ENCODE results near the gene RB1. TPM values are rescaled to one million over a fixed set of nuclear protein-coding genes. Genes with fewer than 3 reads are reported as not detected.

The RB1 gene
- total and polyA plus RNA-seq, 7 experiments from 2014 or later = 12.1 to 37.1 (median 18.5) TPM

GRCh38 chr13:48266701-48267639 lies 36.6 kb upstream of the RB1 start:
- peaks cover 9 to 18% (median 10%) of the 10 kb centered on the region in 3 experiments for H3K36me3 ChIP-seq (ENCODE audit: control insufficient read depth in 2 of 3, insufficient read depth in 3 of 3, low read length in 3 of 3)
- no peak overlapping the region for H3K27ac ChIP-seq (ENCODE audit: low read depth, low read length)
- H3K4me1 Mint-ChIP-seq = peaks cover 22 to 59% (median 46%) of the 10 kb centered on the region in 7 donors
- H3K4me3 ChIP-seq (ENCODE audit: low read length) = no peak overlapping the region
- no peaks in the 10 kb centered on the region for H3K9me3 ChIP-seq (ENCODE audit: control insufficient read depth in 2 of 3, low read length in 3 of 3)
- H3K4me3 Mint-ChIP-seq = no peak overlapping the region
- peaks cover 12 to 45% (median 33%) of the 10 kb centered on the region in 5 donors for H3K36me3 Mint-ChIP-seq
- no peaks in the 10 kb centered on the region for H3K27me3 ChIP-seq (ENCODE audit: control insufficient read depth in 2 of 2, insufficient read depth in 2 of 2, low read length in 2 of 2)
- CTCF ChIA-PET = no interaction called here
- no peaks in the 10 kb centered on the region for H3K27me3 Mint-ChIP-seq
- peak overlapping the region in 7 of 9 donors; percentile 73 to 92 (median 80) for H3K27ac Mint-ChIP-seq
- no peak for ATAC-seq
- DNase-seq = no peak
- POLR2A ChIA-PET = interaction anchor here (1.0 to 1.4 kb wide), 4 partner anchors 11 to 147 kb away, joined by 3 to 4 read pairs (median 4); partner anchors contain the start of gene ITM2B
- peaks cover 0 to 22% of the 10 kb centered on the region in 2 donors for H3K4me1 ChIP-seq (ENCODE audit: control insufficient read depth in 2 of 2, insufficient read depth in 2 of 2, low read length in 2 of 2)
- intact Hi-C loops (cut with micrococcal nuclease) = loop anchor here in 1 of 2 donors (5.0 kb wide), 1 partner anchor 35 kb away; the partner anchor contains the start of gene RB1
- H3K9me3 Mint-ChIP-seq = no peaks in the 10 kb centered on the region

GRCh38 chr13:48268019-48268418 lies 35.5 kb upstream of the RB1 start:
- Mint-ChIP-seq H3K36me3 (peaks cover 7 to 37% (median 23%) of the 10 kb centered on the region in 5 donors), H3K27ac (peak overlapping the region in 5 of 9 donors; percentile 12 to 49 (median 35)), H3K4me3 (no peak overlapping the region), H3K4me1 (peaks cover 22 to 49% (median 36%) of the 10 kb centered on the region in 7 donors), H3K9me3 (no peaks in the 10 kb centered on the region), H3K27me3 (no peaks in the 10 kb centered on the region)
- ChIA-PET CTCF (no interaction called here), POLR2A (interaction anchor here (1.0 kb wide), 1 partner anchor 146 kb away, joined by 4 read pairs; no protein-coding TSS in a partner anchor)
- Histone ChIP-seq H3K27ac (ENCODE audit: low read depth, low read length) (peak overlapping the region; percentile 14), H3K27me3 (ENCODE audit: control insufficient read depth in 2 of 2, insufficient read depth in 2 of 2, low read length in 2 of 2) (no peaks in the 10 kb centered on the region), H3K36me3 (ENCODE audit: control insufficient read depth in 2 of 3, insufficient read depth in 3 of 3, low read length in 3 of 3) (peaks cover 0 to 10% (median 8%) of the 10 kb centered on the region in 3 experiments), H3K4me3 (ENCODE audit: low read length) (no peak overlapping the region), H3K4me1 (ENCODE audit: control insufficient read depth in 2 of 2, insufficient read depth in 2 of 2, low read length in 2 of 2) (peaks cover 0 to 22% of the 10 kb centered on the region in 2 donors), H3K9me3 (ENCODE audit: control insufficient read depth in 2 of 3, low read length in 3 of 3) (no peaks in the 10 kb centered on the region)
- intact Hi-C loops (cut with micrococcal nuclease) = loop anchor here in 1 of 2 donors (5.0 kb wide), 1 partner anchor 34 kb away; the partner anchor contains the start of gene RB1
- DNase-seq (no peak), ATAC-seq (no peak)

- Histone ChIP-seq H3K27ac (ENCODE audit: low read depth, low read length) (no peak overlapping the region), H3K4me3 (ENCODE audit: low read length) (no peak overlapping the region), H3K9me3 (ENCODE audit: control insufficient read depth in 2 of 3, low read length in 3 of 3) (no peaks in the 10 kb centered on the region), H3K4me1 (ENCODE audit: control insufficient read depth in 2 of 2, insufficient read depth in 2 of 2, low read length in 2 of 2) (no peaks in the 10 kb centered on the region), H3K36me3 (ENCODE audit: control insufficient read depth in 2 of 3, insufficient read depth in 3 of 3, low read length in 3 of 3) (no peaks in the 10 kb centered on the region), H3K27me3 (ENCODE audit: control insufficient read depth in 2 of 2, insufficient read depth in 2 of 2, low read length in 2 of 2) (no peaks in the 10 kb centered on the region)
- ChIA-PET POLR2A (interaction anchor here (1.7 kb wide), 1 partner anchor 30 kb away, joined by 4 read pairs; the partner anchor contains the start of gene RB1), CTCF (no interaction called here)
- Mint-ChIP-seq H3K36me3 (peaks cover 6 to 13% (median 7%) of the 10 kb centered on the region in 5 donors), H3K4me1 (peaks cover 0 to 8% (median 5%) of the 10 kb centered on the region in 7 donors), H3K4me3 (no peak overlapping the region), H3K27me3 (peaks cover 0 to 11% (median 0%) of the 10 kb centered on the region in 5 donors), H3K9me3 (peaks cover 0 to 3% (median 0%) of the 10 kb centered on the region in 11 donors), H3K27ac (no peak overlapping the region)
- intact Hi-C loops (cut with micrococcal nuclease) = no loop called here
- no peak for DNase-seq
- no peak for ATAC-seq
Observed at GRCh38 chr13:48273346-48273745, 30.2 kb upstream of the RB1 start.

GRCh38 chr13:48275507-48275906 lies 28.0 kb upstream of the RB1 start:
- peaks cover 0 to 11% (median 0%) of the 10 kb centered on the region in 5 donors for H3K27me3 Mint-ChIP-seq
- Histone ChIP-seq H3K4me3 (ENCODE audit: low read length) (no peak overlapping the region), H3K9me3 (ENCODE audit: control insufficient read depth in 2 of 3, low read length in 3 of 3) (no peaks in the 10 kb centered on the region), H3K36me3 (ENCODE audit: control insufficient read depth in 2 of 3, insufficient read depth in 3 of 3, low read length in 3 of 3) (no peaks in the 10 kb centered on the region), H3K4me1 (ENCODE audit: control insufficient read depth in 2 of 2, insufficient read depth in 2 of 2, low read length in 2 of 2) (no peaks in the 10 kb centered on the region), H3K27ac (ENCODE audit: low read depth, low read length) (no peak overlapping the region), H3K27me3 (ENCODE audit: control insufficient read depth in 2 of 2, insufficient read depth in 2 of 2, low read length in 2 of 2) (no peaks in the 10 kb centered on the region)
- DNase-seq (no peak), ATAC-seq (no peak)
- POLR2A ChIA-PET = no interaction called here
- CTCF ChIA-PET = no interaction called here
- peaks cover 0 to 3% (median 0%) of the 10 kb centered on the region in 11 donors for H3K9me3 Mint-ChIP-seq
- no peak overlapping the region for H3K4me3 Mint-ChIP-seq
- H3K36me3 Mint-ChIP-seq = peaks cover 0 to 4% (median 0%) of the 10 kb centered on the region in 5 donors
- H3K27ac Mint-ChIP-seq = no peak overlapping the region
- intact Hi-C loops (cut with micrococcal nuclease) = no loop called here
- peaks cover 0 to 5% (median 0%) of the 10 kb centered on the region in 7 donors for H3K4me1 Mint-ChIP-seq

GRCh38 chr13:48278806-48279205 lies 24.7 kb upstream of the RB1 start:
- no peaks in the 10 kb centered on the region for H3K9me3 ChIP-seq (ENCODE audit: control insufficient read depth in 2 of 3, low read length in 3 of 3)
- no peak overlapping the region for H3K4me3 Mint-ChIP-seq
- no peak overlapping the region for H3K27ac ChIP-seq (ENCODE audit: low read depth, low read length)
- no peak for DNase-seq
- no peak overlapping the region for H3K4me3 ChIP-seq (ENCODE audit: low read length)
- CTCF ChIA-PET = no interaction called here
- H3K9me3 Mint-ChIP-seq = peaks cover 0 to 3% (median 0%) of the 10 kb centered on the region in 11 donors
- ATAC-seq = no peak
- no peaks in the 10 kb centered on the region for H3K36me3 ChIP-seq (ENCODE audit: control insufficient read depth in 2 of 3, insufficient read depth in 3 of 3, low read length in 3 of 3)
- peaks cover 0 to 4% (median 0%) of the 10 kb centered on the region in 5 donors for H3K36me3 Mint-ChIP-seq
- H3K27me3 Mint-ChIP-seq = peaks cover 0 to 14% (median 0%) of the 10 kb centered on the region in 5 donors
- no peaks in the 10 kb centered on the region for H3K4me1 ChIP-seq (ENCODE audit: control insufficient read depth in 2 of 2, insufficient read depth in 2 of 2, low read length in 2 of 2)
- intact Hi-C loops (cut with micrococcal nuclease) = no loop called here
- H3K4me1 Mint-ChIP-seq = peaks cover 0 to 1% (median 0%) of the 10 kb centered on the region in 7 donors
- H3K27ac Mint-ChIP-seq = no peak overlapping the region
- POLR2A ChIA-PET = interaction anchor here (0.8 kb wide), 1 partner anchor 941 kb away, joined by 3 read pairs; no protein-coding TSS in a partner anchor
- no peaks in the 10 kb centered on the region for H3K27me3 ChIP-seq (ENCODE audit: control insufficient read depth in 2 of 2, insufficient read depth in 2 of 2, low read length in 2 of 2)

GRCh38 chr13:48281556-48281955 lies 22.0 kb upstream of the RB1 start:
- H3K27me3 Mint-ChIP-seq = peaks cover 0 to 12% (median 0%) of the 10 kb centered on the region in 5 donors
- no peaks in the 10 kb centered on the region for H3K36me3 ChIP-seq (ENCODE audit: control insufficient read depth in 2 of 3, insufficient read depth in 3 of 3, low read length in 3 of 3)
- DNase-seq (no peak), ATAC-seq (no peak)
- H3K27ac Mint-ChIP-seq = no peak overlapping the region
- ChIA-PET CTCF (no interaction called here), POLR2A (no interaction called here)
- H3K36me3 Mint-ChIP-seq = no peaks in the 10 kb centered on the region
- H3K4me1 ChIP-seq (ENCODE audit: control insufficient read depth in 2 of 2, insufficient read depth in 2 of 2, low read length in 2 of 2) = no peaks in the 10 kb centered on the region
- H3K4me3 Mint-ChIP-seq = no peak overlapping the region
- H3K9me3 Mint-ChIP-seq = peaks cover 0 to 2% (median 0%) of the 10 kb centered on the region in 11 donors
- H3K9me3 ChIP-seq (ENCODE audit: control insufficient read depth in 2 of 3, low read length in 3 of 3) = no peaks in the 10 kb centered on the region
- no peak overlapping the region for H3K27ac ChIP-seq (ENCODE audit: low read depth, low read length)
- H3K27me3 ChIP-seq (ENCODE audit: control insufficient read depth in 2 of 2, insufficient read depth in 2 of 2, low read length in 2 of 2) = no peaks in the 10 kb centered on the region
- H3K4me1 Mint-ChIP-seq = peaks cover 0 to 3% (median 0%) of the 10 kb centered on the region in 7 donors
- intact Hi-C loops (cut with micrococcal nuclease) = no loop called here
- H3K4me3 ChIP-seq (ENCODE audit: low read length) = no peak overlapping the region

Measured in naive thymus-derived CD4-positive, alpha-beta T cell (primary cell).